Measurements from ENCODE around the gene DBR1.

The DBR1 gene

DNA sequence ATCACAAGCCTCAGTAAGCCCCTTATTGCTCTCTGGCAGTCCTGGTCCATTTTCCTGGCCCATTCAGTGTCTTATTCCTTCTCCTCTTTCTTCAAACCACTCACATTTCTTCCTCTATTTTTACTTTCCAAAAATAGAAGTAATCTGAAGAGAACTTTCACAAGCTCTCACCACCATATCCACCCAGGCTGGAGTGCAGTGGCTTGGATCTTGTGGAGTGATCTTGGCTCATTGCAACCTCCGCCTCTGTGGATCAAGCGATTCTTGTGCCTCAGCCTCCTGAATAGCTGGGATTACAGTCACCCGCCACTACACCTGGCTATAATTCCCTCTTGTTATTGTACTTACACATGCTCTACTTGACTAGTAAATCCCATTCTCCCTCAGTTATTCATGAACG lies 29.2 kb upstream of the DBR1 start:
- Histone ChIP-seq H3K36me3 (no peaks in the 10 kb centered on the region), H3K4me3 (no peak overlapping the region), H3K9me3 (no peaks in the 10 kb centered on the region), H3K27ac (no peak overlapping the region), H3K4me1 (peaks cover 0 to 20% (median 8%) of the 10 kb centered on the region in 4 donors), H3K27me3 (no peaks in the 10 kb centered on the region)
- no peak for DNase-seq
- intact Hi-C loops (cut with DNase I; ENCODE audit: low total_unique reads) = no loop called here
- no peak for TF ChIP-seq CTCF (IDR thresholded peaks at IDR 0.05)

- no peak overlapping the region for H3K4me3 ChIP-seq
- intact Hi-C loops (cut with DNase I; ENCODE audit: low total_unique reads) = no loop called here
- no peak for DNase-seq
- TF ChIP-seq CTCF (IDR thresholded peaks at IDR 0.05) = no peak
- no peaks in the 10 kb centered on the region for H3K36me3 ChIP-seq
- peaks cover 0 to 20% (median 8%) of the 10 kb centered on the region in 4 donors for H3K4me1 ChIP-seq
- H3K27me3 ChIP-seq = no peaks in the 10 kb centered on the region
- no peak overlapping the region for H3K27ac ChIP-seq
- H3K9me3 ChIP-seq = no peaks in the 10 kb centered on the region
Measured at GRCh38 chr3:138202945-138203701, 28.4 kb upstream of the DBR1 start.

DNA sequence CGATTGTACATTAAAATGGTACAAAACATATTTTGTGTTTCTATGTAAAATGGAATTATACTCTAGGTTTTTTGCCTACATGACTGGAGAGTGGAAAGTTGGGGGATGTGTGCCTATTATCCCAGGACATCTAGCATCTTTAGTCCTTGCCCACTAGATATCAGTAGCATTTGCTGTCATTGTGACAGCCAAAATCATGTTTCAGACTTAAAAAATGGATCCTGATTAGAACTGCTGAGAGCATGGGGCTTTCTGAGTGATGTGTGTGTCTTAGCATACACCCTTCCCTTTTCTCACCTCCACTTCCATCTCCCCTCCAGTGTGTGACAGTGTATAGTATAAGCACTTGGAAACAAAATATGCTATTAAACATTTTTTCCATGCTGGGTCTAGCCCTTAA lies 25.7 kb upstream of the DBR1 start:
- peaks cover 0 to 22% (median 5%) of the 10 kb centered on the region in 4 donors for H3K4me1 ChIP-seq
- H3K36me3 ChIP-seq = no peaks in the 10 kb centered on the region
- H3K27me3 ChIP-seq = no peaks in the 10 kb centered on the region
- DNase-seq = no peak
- intact Hi-C loops (cut with DNase I; ENCODE audit: low total_unique reads) = no loop called here
- no peak for TF ChIP-seq CTCF (IDR thresholded peaks at IDR 0.05)
- no peak overlapping the region for H3K4me3 ChIP-seq
- H3K9me3 ChIP-seq = no peaks in the 10 kb centered on the region
- no peak overlapping the region for H3K27ac ChIP-seq

- H3K4me3 ChIP-seq = no peak overlapping the region
- no peak for DNase-seq
- TF ChIP-seq CTCF (IDR thresholded peaks at IDR 0.05) = no peak
- H3K36me3 ChIP-seq = no peaks in the 10 kb centered on the region
- peaks cover 0 to 22% (median 5%) of the 10 kb centered on the region in 4 donors for H3K4me1 ChIP-seq
- intact Hi-C loops (cut with DNase I; ENCODE audit: low total_unique reads) = no loop called here
- no peak overlapping the region for H3K27ac ChIP-seq
- no peaks in the 10 kb centered on the region for H3K27me3 ChIP-seq
- H3K9me3 ChIP-seq = no peaks in the 10 kb centered on the region
Measured at GRCh38 chr3:138199851-138200250, 25.1 kb upstream of the DBR1 start.

DNA sequence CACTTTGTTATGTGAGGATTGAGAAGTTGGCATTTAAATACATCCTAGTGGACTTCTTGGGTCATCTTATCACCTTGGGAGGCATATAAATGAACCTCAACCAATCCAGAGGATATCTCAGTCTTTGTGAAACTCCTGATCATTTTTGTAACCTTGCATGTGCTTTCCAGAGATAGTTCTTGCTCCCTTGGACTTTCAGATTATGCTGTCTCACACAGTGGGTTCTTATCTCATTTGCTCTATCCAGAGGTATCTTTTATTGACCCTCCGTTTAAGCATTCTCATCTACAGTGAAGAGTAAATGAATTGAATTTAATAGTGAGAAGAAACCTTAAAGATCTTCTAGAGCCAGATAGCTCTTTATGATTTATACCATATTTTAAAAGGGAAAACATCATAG lies 22.8 kb upstream of the DBR1 start:
- no peak for TF ChIP-seq CTCF (IDR thresholded peaks at IDR 0.05)
- Histone ChIP-seq H3K4me3 (no peak overlapping the region), H3K27ac (no peak overlapping the region), H3K9me3 (no peaks in the 10 kb centered on the region), H3K4me1 (peaks cover 0 to 7% (median 0%) of the 10 kb centered on the region in 4 donors), H3K36me3 (peaks cover 0 to 5% (median 2%) of the 10 kb centered on the region in 3 donors), H3K27me3 (no peaks in the 10 kb centered on the region)
- DNase-seq = no peak
- intact Hi-C loops (cut with DNase I; ENCODE audit: low total_unique reads) = no loop called here
